IMR-90 (cell line): ENCODE results near the gene CASK. TPM values are rescaled to one million over a fixed set of nuclear protein-coding genes. Genes with fewer than 3 reads are reported as not detected.

Source experiments
- ATAC-seq: fragments of 200-7000 bp; cut with Tn5 transposase; 2 replicates; pipeline ENCODE4 v1.9.1; 2020; ENCODE audit warnings: low read depth, mild to moderate bottlenecking, moderate library complexity
- BruUV-seq: library from RNA; stranded (reverse); fragments of 400-500 nt; replicated peaks from 2 replicates; lab custom pipeline; 2021; lab: Mats Ljungman, UMichigan
- CTCF ChIA-PET: fragments of 300-600 bp; formaldehyde crosslinking; extraction: SDS; loops from one replicate; lab custom pipeline; 2021; ENCODE audit warnings: antibody characterized with exemption; lab: Yijun Ruan, JAX
- POLR2A ChIA-PET: fragments of 300-600 bp; sonication (Branson Sonifier 250); formaldehyde crosslinking; loops from one replicate; lab custom pipeline; 2022; ENCODE audit warnings: antibody characterized with exemption; ENCODE audit not compliant: unreplicated experiment; lab: Charles Lee
- DNase-seq: peaks from one replicate; pipeline ENCODE4 v3.0.0; 2013
- H2AFZ ChIP-seq: replicated peaks from 2 replicates; pipeline ENCODE3; 2013; ENCODE audit warnings: low read length, mild to moderate bottlenecking; ENCODE audit not compliant: poor library complexity
- H2AK5ac ChIP-seq: 2 replicates; pipeline ENCODE4 v1.6.1; 2013; ENCODE audit warnings: low read depth, low read length, inconsistent platforms
- H2AK9ac ChIP-seq: replicated peaks from 2 replicates; pipeline ENCODE3; 2013; ENCODE audit warnings: mild to moderate bottlenecking, low read depth, low read length, moderate library complexity; ENCODE audit not compliant: poor library complexity
- H2BK120ac ChIP-seq: 2 replicates; pipeline ENCODE4 v1.6.1; 2013; ENCODE audit warnings: low read depth, low read length, inconsistent platforms
- H2BK15ac ChIP-seq: 3 replicates; pipeline ENCODE4 v1.6.1; 2013; ENCODE audit warnings: low read depth, low read length, inconsistent platforms
- H2BK20ac ChIP-seq: 2 replicates; pipeline ENCODE4 v1.6.1; 2013; ENCODE audit warnings: low read depth, mild to moderate bottlenecking, inconsistent platforms, low read length, moderate library complexity
- H2BK5ac ChIP-seq: 2 replicates; pipeline ENCODE4 v1.6.1; 2013; ENCODE audit warnings: mild to moderate bottlenecking, low read depth, low read length, inconsistent platforms; ENCODE audit not compliant: poor library complexity, severe bottlenecking
- H3K14ac ChIP-seq: replicated peaks from 2 replicates; pipeline ENCODE4 v1.6.1; 2013; ENCODE audit warnings: low read depth, low read length, inconsistent platforms
- H3K18ac ChIP-seq: 2 replicates; pipeline ENCODE4 v1.6.1; 2013; ENCODE audit warnings: low read depth, low read length, control low read depth
- H3K23ac ChIP-seq: 2 replicates; pipeline ENCODE4 v1.6.1; 2013; ENCODE audit warnings: low read depth, low read length, inconsistent platforms
- H3K27ac ChIP-seq: 2 replicates; pipeline ENCODE4 v1.5.1; 2013; ENCODE audit warnings: mild to moderate bottlenecking, control low read depth, low read length; ENCODE audit not compliant: insufficient read depth
- H3K27me3 ChIP-seq: 2 replicates; pipeline ENCODE4 v1.6.1; 2013; ENCODE audit warnings: low read length; ENCODE audit not compliant: control insufficient read depth, insufficient read depth
- H3K36me3 ChIP-seq: 2 replicates; pipeline ENCODE4 v1.6.1; 2013; ENCODE audit warnings: low read length, mixed read lengths; ENCODE audit not compliant: control insufficient read depth, insufficient read depth
- H3K4ac ChIP-seq: 2 replicates; pipeline ENCODE4 v1.6.1; 2013; ENCODE audit warnings: low read depth, low read length, inconsistent platforms
- H3K4me1 ChIP-seq: 2 replicates; pipeline ENCODE4 v1.6.1; 2013; ENCODE audit warnings: low read length, mixed read lengths; ENCODE audit not compliant: control insufficient read depth, insufficient read depth
- H3K4me2 ChIP-seq: 2 replicates; pipeline ENCODE4 v1.6.1; 2013; ENCODE audit warnings: low read depth, mild to moderate bottlenecking, control low read depth, low read length, moderate library complexity
- H3K4me3 ChIP-seq: 2 replicates; pipeline ENCODE4 v1.5.1; 2013; ENCODE audit warnings: low read depth, mild to moderate bottlenecking, control low read depth, low read length, moderate library complexity; ENCODE audit not compliant: insufficient read depth
- H3K56ac ChIP-seq: 2 replicates; pipeline ENCODE4 v1.6.1; 2013; ENCODE audit warnings: low read length, inconsistent platforms; ENCODE audit not compliant: insufficient read depth; ENCODE audit errors: extremely low read depth
- H3K79me1 ChIP-seq, 2 experiments: 2 replicates each; pipeline ENCODE4 v1.6.1; 2013; ENCODE audit warnings: low read length in 2 of 2, inconsistent platforms in 1 of 2, low read depth in 1 of 2
- H3K9ac ChIP-seq: 2 replicates; pipeline ENCODE4 v1.6.1; 2013; ENCODE audit warnings: low read depth, low read length, control low read depth
- H3K9me1 ChIP-seq: 2 replicates; pipeline ENCODE4 v1.6.1; 2013; ENCODE audit warnings: low read length, inconsistent platforms; ENCODE audit not compliant: insufficient read depth
- H3K9me3 ChIP-seq: 2 replicates; pipeline ENCODE4 v1.6.1; 2013; ENCODE audit warnings: low read length; ENCODE audit not compliant: control insufficient read depth, insufficient read depth
- H4K20me1 ChIP-seq: 2 replicates; pipeline ENCODE4 v1.6.1; 2013; ENCODE audit warnings: low read length, inconsistent platforms; ENCODE audit not compliant: insufficient read depth
- H4K5ac ChIP-seq: 2 replicates; pipeline ENCODE4 v1.6.1; 2013; ENCODE audit warnings: mild to moderate bottlenecking, low read depth, low read length, control low read depth
- H4K8ac ChIP-seq, 2 experiments: 2 replicates each; pipeline ENCODE4 v1.6.1; 2013; ENCODE audit warnings: low read depth in 2 of 2, low read length in 2 of 2, control low read depth in 1 of 2, inconsistent platforms in 1 of 2
- H4K91ac ChIP-seq: 2 replicates; pipeline ENCODE4 v1.6.1; 2013; ENCODE audit warnings: low read depth, low read length, inconsistent platforms; ENCODE audit not compliant: insufficient read depth
- BHLHE40 ChIP-seq: fragments of 150-350 bp; IDR thresholded peaks from 2 replicates; pipeline ENCODE4 v1.6.1; 2016; ENCODE audit warnings: mild to moderate bottlenecking, low read depth, low read length
- CEBPB ChIP-seq: IDR thresholded peaks from 2 replicates; pipeline ENCODE4 v1.6.1; 2012; ENCODE audit warnings: low read depth, low read length, improper control_type of control experiment
- CHD1 ChIP-seq: IDR thresholded peaks from 2 replicates; pipeline ENCODE4 v1.6.1; 2012; ENCODE audit warnings: low read depth, low read length, improper control_type of control experiment
- CTCF ChIP-seq: conservative IDR thresholded peaks from 2 replicates; pipeline ENCODE4 v1.5.1; 2012; ENCODE audit warnings: mild to moderate bottlenecking, low read depth, low read length, improper control_type of control experiment
- FOS ChIP-seq: fragments of 150-350 bp; IDR thresholded peaks from 2 replicates; pipeline ENCODE4 v1.6.1; 2016; ENCODE audit warnings: low read depth, low read length
- MAFK ChIP-seq: IDR thresholded peaks from 2 replicates; pipeline ENCODE4 v1.6.1; 2012; ENCODE audit warnings: low read depth, low read length, improper control_type of control experiment
- MAZ ChIP-seq: IDR thresholded peaks from 2 replicates; pipeline ENCODE4 v1.6.1; 2012; ENCODE audit warnings: low read depth, mild to moderate bottlenecking, low read length, improper control_type of control experiment, moderate library complexity, borderline replicate concordance
- MXI1 ChIP-seq: IDR thresholded peaks from 2 replicates; pipeline ENCODE4 v1.6.1; 2012; ENCODE audit warnings: low read depth, mild to moderate bottlenecking, low read length, moderate library complexity, borderline replicate concordance
- NFE2L2 ChIP-seq: fragments of 150-350 bp; IDR thresholded peaks from 2 replicates; pipeline ENCODE4 v1.6.1; 2016; ENCODE audit warnings: low read depth, mild to moderate bottlenecking, low read length
- POLR2A ChIP-seq: IDR thresholded peaks from 2 replicates; pipeline ENCODE4 v1.6.1; 2012; ENCODE audit warnings: mild to moderate bottlenecking, low read depth, low read length
- RCOR1 ChIP-seq: IDR thresholded peaks from 2 replicates; pipeline ENCODE4 v1.6.1; 2012; ENCODE audit warnings: mild to moderate bottlenecking, low read length, improper control_type of control experiment; ENCODE audit not compliant: insufficient replicate concordance
- RFX5 ChIP-seq: IDR thresholded peaks from 2 replicates; pipeline ENCODE4 v1.8.0; 2012; ENCODE audit warnings: low read depth, mild to moderate bottlenecking, low read length, moderate library complexity
- SMC3 ChIP-seq: fragments of 150-350 bp; IDR thresholded peaks from 2 replicates; pipeline ENCODE4 v1.6.1; 2016; ENCODE audit warnings: low read depth, mild to moderate bottlenecking, antibody characterized with exemption, low read length, moderate library complexity
- WGBS, 2 experiments: methylation state at CpG; one replicate each; pipeline versions ENCODE4 v1.1.5 to v1.1.7; 2013; ENCODE audit warnings: missing lambda C conversion rate in 2 of 2; ENCODE audit not compliant: insufficient read length in 1 of 2; ENCODE audit errors: extremely low coverage in 2 of 2; 5-methylcytosine and 5-hydroxymethylcytosine counted together
- dilution Hi-C: fragments of 300-500 bp; cut with HindIII; formaldehyde crosslinking; loops from one replicate; pipeline ENCODE4 v1.14.3; 2018; ENCODE audit warnings: low sequenced_read_pairs; ENCODE audit not compliant: unreplicated experiment
- in situ Hi-C: fragments of 300-500 bp; cut with MboI; formaldehyde crosslinking; loops from 3 replicates; pipeline ENCODE4 v1.14.3; 2019; ENCODE audit warnings: low sequenced_read_pairs, inconsistent platforms, mixed read lengths
- intact Hi-C: fragments of 100-400 bp; cut with micrococcal nuclease; formaldehyde crosslinking; loops from 2 replicates; pipeline ENCODE4 v1.10.0; 2022
- polyA plus RNA-seq, 3 experiments: library from polyadenylated mRNA; depleted of rRNA; stranded (reverse); fragments of >200 nt; gene quantifications; 2 replicates each; pipeline ENCODE4 v1.2.3, GENCODE V29; 2012; ENCODE audit warnings: low replicate concordance in 1 of 3
- total RNA-seq: library from RNA; depleted of rRNA; stranded (reverse); fragments of >200 nt; gene quantifications from 2 replicates; pipeline ENCODE4 v1.2.3, GENCODE V29; 2012
- TF ChIP-seq, protein P1 (sequence below): fragments of 150-350 bp; IDR thresholded peaks from 2 replicates; pipeline ENCODE4 v1.6.1; 2016; ENCODE audit warnings: low read depth, mild to moderate bottlenecking, low read length, moderate library complexity, borderline replicate concordance
- TF ChIP-seq, protein P2 (sequence below): fragments of 150-350 bp; IDR thresholded peaks from 2 replicates; pipeline ENCODE4 v1.6.1; 2017; ENCODE audit warnings: mild to moderate bottlenecking, antibody characterized with exemption, low read length, low read depth

Gene CASK
- total and polyA plus RNA-seq, 2 of the 4 experiments (the other 2 are of a cell fraction) = 9.4 to 17.7 TPM

GRCh38 chrX:41538707-41539106 is 384.6 kb downstream of the CASK start:
- H3K18ac ChIP-seq = no peak overlapping the region
- H3K9ac ChIP-seq = no peak overlapping the region
- no TSS peak for BruUV-seq
- H4K8ac ChIP-seq = no peak overlapping the region
- no peaks in the 10 kb centered on the region for H3K9me3 ChIP-seq
- H3K4me2 ChIP-seq = no peak overlapping the region
- no peak overlapping the region for H3K4ac ChIP-seq
- H3K27ac ChIP-seq = no peak overlapping the region
- ChIA-PET POLR2A (no interaction called here), CTCF (interaction anchor here (0.6 kb wide), 1 partner anchor 74 kb away, joined by 3 read pairs; no protein-coding TSS in a partner anchor)
- H4K20me1 ChIP-seq = no peaks in the 10 kb centered on the region
- H3K4me1 ChIP-seq = peaks cover 6% of the 10 kb centered on the region
- H4K91ac ChIP-seq = no peak overlapping the region
- no peak overlapping the region for H2BK5ac ChIP-seq
- no peak overlapping the region for H2BK120ac ChIP-seq
- H3K79me1 ChIP-seq = no peaks in the 10 kb centered on the region
- peaks cover 2% of the 10 kb centered on the region; the same call in 1 of the 2 replicates for H3K9me1 ChIP-seq
- peaks cover 1% of the 10 kb centered on the region; the same call in 1 of the 2 replicates for H3K36me3 ChIP-seq
- no peak overlapping the region for H4K5ac ChIP-seq
- H3K27me3 ChIP-seq = peaks cover 2% of the 10 kb centered on the region; the same call in 1 of the 2 replicates
- no peak overlapping the region for H2BK20ac ChIP-seq
- DNase-seq = no peak
- dilution Hi-C loops (no loop called here), intact Hi-C loops (no loop called here), in situ Hi-C loops (no loop called here)
- no peak overlapping the region for H2AK5ac ChIP-seq
- no peak overlapping the region for H2AFZ ChIP-seq
- no peak for ATAC-seq
- no peak overlapping the region for H3K23ac ChIP-seq
- no peak overlapping the region for H3K56ac ChIP-seq
- no CpG with 5 or more reads among the region's 4 CpGs for WGBS, 2 experiments
- no peak overlapping the region for H2AK9ac ChIP-seq
- H2BK15ac ChIP-seq = no peak overlapping the region
- no peak for TF ChIP-seq POLR2A
- TF ChIP-seq BHLHE40 = no peak
- TF ChIP-seq, protein P1, sequence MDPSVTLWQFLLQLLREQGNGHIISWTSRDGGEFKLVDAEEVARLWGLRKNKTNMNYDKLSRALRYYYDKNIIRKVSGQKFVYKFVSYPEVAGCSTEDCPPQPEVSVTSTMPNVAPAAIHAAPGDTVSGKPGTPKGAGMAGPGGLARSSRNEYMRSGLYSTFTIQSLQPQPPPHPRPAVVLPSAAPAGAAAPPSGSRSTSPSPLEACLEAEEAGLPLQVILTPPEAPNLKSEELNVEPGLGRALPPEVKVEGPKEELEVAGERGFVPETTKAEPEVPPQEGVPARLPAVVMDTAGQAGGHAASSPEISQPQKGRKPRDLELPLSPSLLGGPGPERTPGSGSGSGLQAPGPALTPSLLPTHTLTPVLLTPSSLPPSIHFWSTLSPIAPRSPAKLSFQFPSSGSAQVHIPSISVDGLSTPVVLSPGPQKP = no peak
- no peak for TF ChIP-seq SMC3
- TF ChIP-seq MAZ = no peak
- no peak for TF ChIP-seq NFE2L2
- TF ChIP-seq RFX5 = no peak
- TF ChIP-seq MXI1 = no peak
- TF ChIP-seq, protein P2, sequence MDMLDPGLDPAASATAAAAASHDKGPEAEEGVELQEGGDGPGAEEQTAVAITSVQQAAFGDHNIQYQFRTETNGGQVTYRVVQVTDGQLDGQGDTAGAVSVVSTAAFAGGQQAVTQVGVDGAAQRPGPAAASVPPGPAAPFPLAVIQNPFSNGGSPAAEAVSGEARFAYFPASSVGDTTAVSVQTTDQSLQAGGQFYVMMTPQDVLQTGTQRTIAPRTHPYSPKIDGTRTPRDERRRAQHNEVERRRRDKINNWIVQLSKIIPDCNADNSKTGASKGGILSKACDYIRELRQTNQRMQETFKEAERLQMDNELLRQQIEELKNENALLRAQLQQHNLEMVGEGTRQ = no peak
- no peak for TF ChIP-seq RCOR1
- no peak for TF ChIP-seq FOS
- TF ChIP-seq CTCF = no peak
- no peak for TF ChIP-seq CEBPB
- no peak for TF ChIP-seq MAFK
- no peak for TF ChIP-seq CHD1
- H3K14ac ChIP-seq = no peak overlapping the region
- no peak overlapping the region for H3K4me3 ChIP-seq
